ENCODE results near the gene TMPRSS2.
A peak's percentile ranks its signal among the peaks of the same experiment; 100 is the strongest.
"Not testable (repeated sequence)": the region's sequence is repeated elsewhere in the genome, so short reads cannot be mapped to it uniquely, and the experiment has no call there.

TMPRSS2 gene

GRCh38 chr21:41425588-41425953 is 82.4 kb downstream of the TMPRSS2 start:
- DNase-seq: no peak

- not testable (repeated sequence) for DNase-seq
Measured at GRCh38 chr21:41423305-41423636, 84.7 kb downstream of the TMPRSS2 start.

GRCh38 chr21:41422546-41423304 is 85.2 kb downstream of the TMPRSS2 start:
- DNase-seq: no peak

- DNase-seq: not testable (repeated sequence)
Measured at GRCh38 chr21:41420998-41421397, 87.0 kb downstream of the TMPRSS2 start.

DNA sequence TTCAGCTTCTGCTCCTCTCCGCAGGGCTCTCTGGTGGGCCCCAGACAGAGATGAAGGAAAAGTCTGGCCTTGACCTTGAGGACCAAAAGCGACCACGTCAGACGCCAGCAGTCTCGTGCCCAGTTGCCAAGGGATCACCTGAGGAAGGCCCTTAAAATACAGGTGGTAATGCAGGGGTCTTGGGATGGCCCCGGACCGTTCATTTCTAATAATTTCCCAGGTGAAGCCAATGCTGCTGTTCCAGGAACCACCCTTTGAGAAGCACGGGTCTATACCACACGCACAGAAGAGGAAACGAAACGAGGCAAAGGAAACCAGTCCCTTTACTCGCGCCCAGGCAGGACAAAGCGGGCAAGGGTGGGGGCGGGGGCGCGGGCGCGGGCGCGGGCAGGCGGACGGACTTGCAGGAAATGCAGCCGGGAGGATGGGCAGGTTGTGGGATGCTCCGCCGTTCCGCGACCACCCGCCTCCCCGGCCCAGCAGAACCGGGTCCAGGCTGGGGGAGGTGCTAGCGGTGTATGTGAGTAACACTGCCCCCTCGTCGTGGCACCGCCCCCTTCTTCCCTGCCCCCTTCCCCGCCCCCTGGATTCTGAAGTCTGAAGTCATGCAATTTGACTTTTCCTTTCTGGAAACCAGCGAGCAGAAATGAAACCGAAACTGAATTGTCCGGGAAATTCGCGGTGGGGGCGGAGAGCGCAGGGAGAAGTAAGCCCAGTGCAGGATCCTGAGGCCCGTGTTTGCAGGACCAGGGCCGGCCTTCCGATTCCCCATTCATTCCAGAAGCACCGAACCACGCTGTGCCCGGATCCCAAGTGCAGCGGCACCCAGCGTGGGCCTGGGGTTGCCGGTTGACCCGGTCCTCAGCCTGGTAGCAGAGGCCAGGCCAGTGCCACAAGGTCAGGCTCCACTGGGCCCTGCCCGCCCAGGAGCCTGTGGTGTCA is 87.8 kb downstream of the TMPRSS2 start:
- peak; percentile 43 for DNase-seq

DNA sequence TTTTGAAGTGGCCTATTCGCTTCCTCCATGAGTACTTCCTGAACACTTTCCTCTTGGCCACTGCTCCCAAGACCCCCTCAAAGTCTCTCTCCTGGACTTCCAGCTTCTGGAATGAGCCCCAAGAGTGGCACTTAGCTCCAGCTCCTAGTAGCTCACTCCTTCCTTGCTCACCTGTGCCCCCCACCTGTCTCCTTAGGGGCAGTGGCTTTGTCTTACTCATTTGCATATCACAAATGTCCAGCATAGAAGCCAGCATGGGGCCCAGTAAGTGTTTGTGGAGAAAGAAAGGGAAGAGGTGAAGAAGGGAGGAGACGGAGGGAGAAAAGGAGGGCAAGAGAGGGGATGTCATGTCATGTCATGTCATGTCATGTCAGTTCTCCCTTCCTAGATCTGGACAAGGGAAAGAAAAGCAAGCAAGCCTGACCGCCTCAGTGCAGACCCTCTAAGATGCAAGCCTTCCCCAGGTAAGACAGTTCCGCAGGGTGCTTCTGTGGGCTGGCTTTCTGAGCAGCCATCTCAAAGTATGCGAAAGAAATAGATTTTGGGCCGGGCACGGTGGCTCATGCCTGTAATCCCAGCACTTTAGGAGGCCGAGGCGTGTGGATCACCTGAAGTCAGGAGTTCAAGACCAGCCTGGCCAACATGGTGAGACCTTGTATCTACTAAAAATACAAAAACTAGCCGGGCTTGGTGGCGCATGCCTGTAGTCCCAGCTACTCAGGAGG is 88.8 kb downstream of the TMPRSS2 start:
- DNase-seq: no peak

GRCh38 chr21:41418393-41418792 is 89.6 kb downstream of the TMPRSS2 start:
- DNase-seq: no peak

DNA sequence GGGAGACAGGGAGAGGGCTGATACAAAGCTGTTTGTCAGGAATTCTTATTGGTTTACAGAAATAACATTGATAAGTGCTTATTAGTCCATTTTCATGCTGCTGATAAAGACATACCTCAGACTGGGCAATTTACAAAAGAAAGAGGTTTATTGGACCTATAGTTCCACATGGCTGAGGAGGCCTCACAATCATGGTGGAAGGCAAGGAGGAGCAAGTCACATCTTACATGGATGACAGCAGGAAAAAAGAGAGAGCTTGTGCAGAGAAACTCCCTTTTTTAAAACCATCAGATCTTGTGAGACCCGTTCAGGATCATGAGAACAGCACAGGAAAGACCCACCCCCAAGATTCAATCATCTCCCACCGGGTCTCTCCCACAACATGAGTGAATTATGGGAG is 90.5 kb downstream of the TMPRSS2 start:
- not testable (repeated sequence) for DNase-seq

Measured in GOT3 (cell line).